ENCODE results near the gene PCDHGA4. TPM values are rescaled to one million over a fixed set of nuclear protein-coding genes. Genes with fewer than 3 reads are reported as not detected.
"Not testable (repeated sequence)": the region's sequence is repeated elsewhere in the genome, so short reads cannot be mapped to it uniquely, and the experiment has no call there.

The PCDHGA4 gene
- total RNA-seq, 1 donor from 2014 or later, result 0.48 TPM

- ATAC-seq, result no peak
Measured at GRCh38 chr5:141349917-141350619, 4.8 kb upstream of the PCDHGA4 start, which contains the start of gene PCDHGB1. Gene PCDHGB1, plus strand, starts transcription at chr5:141350099. Its CDS starts 162 bp downstream, at chr5:141350261.

GRCh38 chr5:141351591-141351990 is 3.2 kb upstream of the PCDHGA4 start:
- ATAC-seq, result no peak

- ATAC-seq, result no peak
Measured at GRCh38 chr5:141355641-141356040, 820 bp downstream of the PCDHGA4 start.

- ATAC-seq, result no peak
Measured at GRCh38 chr5:141356133-141356532, 1.3 kb downstream of the PCDHGA4 start.

- no peak for ATAC-seq
Measured at GRCh38 chr5:141356950-141357349, 2.1 kb downstream of the PCDHGA4 start.

GRCh38 chr5:141359790-141360426 is 5.1 kb downstream of the PCDHGA4 start, which contains the start of gene PCDHGB2:
Gene PCDHGB2, plus strand, starts transcription at chr5:141359994. Its CDS starts 142 bp downstream, at chr5:141360136.
- ATAC-seq, result no peak

- no peak for ATAC-seq
Measured at GRCh38 chr5:141360685-141361084, 5.9 kb downstream of the PCDHGA4 start.

- ATAC-seq, result no peak
Measured at GRCh38 chr5:141362719-141363118, 7.9 kb downstream of the PCDHGA4 start.

GRCh38 chr5:141363952-141364660 is 9.3 kb downstream of the PCDHGA4 start, which contains the start of gene PCDHGA5:
Gene PCDHGA5, plus strand, starts transcription at chr5:141364162. Its CDS starts 169 bp downstream, at chr5:141364331.
- no peak for ATAC-seq

GRCh38 chr5:141366016-141366896 is 11.4 kb downstream of the PCDHGA4 start:
- no peak for ATAC-seq

GRCh38 chr5:141369994-141370848 is 15.4 kb downstream of the PCDHGA4 start, which contains the start of gene PCDHGB3:
Gene PCDHGB3, plus strand, starts transcription at chr5:141370242. Its CDS starts 153 bp downstream, at chr5:141370395.
- ATAC-seq, result peak; percentile 62

- no peak for ATAC-seq
Measured at GRCh38 chr5:141371572-141372475, 17.0 kb downstream of the PCDHGA4 start.

GRCh38 chr5:141373673-141374317 is 19.0 kb downstream of the PCDHGA4 start, which contains the start of gene PCDHGA6:
Gene PCDHGA6, plus strand, starts transcription at chr5:141373891. Its CDS starts 193 bp downstream, at chr5:141374084.
- ATAC-seq, result no peak

- no peak for ATAC-seq
Measured at GRCh38 chr5:141374627-141375026, 19.8 kb downstream of the PCDHGA4 start.

- not testable (repeated sequence) for ATAC-seq
Measured at GRCh38 chr5:141375444-141376155, 20.8 kb downstream of the PCDHGA4 start.

GRCh38 chr5:141382469-141383294 is 27.9 kb downstream of the PCDHGA4 start, which contains the start of gene PCDHGA7:
Gene PCDHGA7, plus strand, starts transcription at chr5:141382742. Its CDS starts 158 bp downstream, at chr5:141382900.
- no peak for ATAC-seq

- no peak for ATAC-seq
Measured at GRCh38 chr5:141383345-141383744, 28.5 kb downstream of the PCDHGA4 start.
